ENCODE results near the gene CTF1. TPM values are rescaled to one million over a fixed set of nuclear protein-coding genes. Genes with fewer than 3 reads are reported as not detected.
"Not testable (repeated sequence)": the region's sequence is repeated elsewhere in the genome, so short reads cannot be mapped to it uniquely, and the experiment has no call there.

Gene CTF1
- total RNA-seq, 5 donors from 2014 or later (not counting 1 experiment from before 2014, with no cell fraction given) = 0.38 to 0.47 (median 0.39) TPM; not detected in 2

DNA sequence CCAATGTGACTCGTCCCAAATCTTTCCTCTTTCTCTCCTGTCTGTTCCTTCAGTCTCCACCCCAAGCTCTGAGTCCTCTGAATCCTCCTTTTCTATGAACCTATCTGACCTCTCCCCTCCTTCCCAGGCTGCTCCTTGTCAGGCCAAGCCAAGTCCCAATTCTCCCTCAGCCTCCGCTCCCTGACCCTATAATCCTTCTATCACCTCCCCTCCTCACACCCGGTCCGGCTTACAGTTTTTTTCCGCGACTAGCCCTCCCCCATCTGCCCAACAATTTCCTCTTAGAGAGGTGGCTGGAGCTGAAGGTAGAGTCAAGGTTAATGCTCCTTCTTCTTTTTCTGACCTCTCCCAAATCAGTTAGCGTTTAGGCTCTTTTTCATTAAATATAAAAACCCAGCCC, 35.7 kb upstream of the CTF1 start:
- CTCF ChIA-PET; H3K27ac ChIP-seq (ENCODE audit: low read length); H3K4me1 ChIP-seq (ENCODE audit: control insufficient read depth in 1 of 2, extremely low read depth in 1 of 2, insufficient read depth in 2 of 2, low read length in 2 of 2); H3K9me3 Mint-ChIP-seq; H3K27ac Mint-ChIP-seq; H3K4me3 ChIP-seq (ENCODE audit: control insufficient read depth in 1 of 2, extremely low read depth in 1 of 2, low read length in 1 of 2); H3K36me3 ChIP-seq (ENCODE audit: control insufficient read depth in 2 of 2, extremely low read depth in 1 of 2, insufficient read depth in 1 of 2, low read length in 1 of 2); DNase-seq; H3K9me3 ChIP-seq; H3K36me3 Mint-ChIP-seq; H3K27me3 Mint-ChIP-seq; POLR2A ChIA-PET; H3K27me3 ChIP-seq (replicated peaks in 1 of 2; ENCODE audit: control insufficient read depth in 2 of 2, extremely low read depth in 1 of 2, insufficient read depth in 2 of 2, low read length in 1 of 2); ATAC-seq (replicated peaks in 1 of 4); H3K4me1 Mint-ChIP-seq; H3K4me3 Mint-ChIP-seq: not testable (repeated sequence)
- 96% methylated on average over 2 of the region's 7 CpGs for WGBS (ENCODE audit: insufficient coverage)

DNA sequence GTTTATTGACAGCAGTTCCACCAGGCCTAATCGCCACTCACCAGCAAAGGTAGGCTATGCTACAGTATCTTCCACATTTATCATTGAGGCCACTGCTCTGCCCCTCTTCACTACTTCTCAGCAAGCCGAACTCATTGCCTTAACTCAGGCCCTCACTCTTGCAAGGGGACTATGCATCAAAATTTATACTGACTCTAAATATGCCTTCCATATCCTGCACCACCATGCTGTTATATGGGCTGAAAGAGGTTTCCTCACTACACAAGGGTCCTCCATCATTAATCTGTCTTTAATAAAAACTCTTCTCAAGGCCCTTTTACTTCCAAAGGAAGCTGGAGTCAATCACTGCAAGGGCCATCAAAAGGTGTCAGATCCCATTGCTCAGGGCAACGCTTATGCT, 33.2 kb upstream of the CTF1 start:
- not testable (repeated sequence) for DNase-seq; H3K4me1 ChIP-seq (ENCODE audit: control insufficient read depth in 1 of 2, extremely low read depth in 1 of 2, insufficient read depth in 2 of 2, low read length in 2 of 2); H3K27ac ChIP-seq (ENCODE audit: low read length); H3K27ac Mint-ChIP-seq; H3K36me3 Mint-ChIP-seq; H3K4me3 ChIP-seq (ENCODE audit: control insufficient read depth in 1 of 2, extremely low read depth in 1 of 2, low read length in 1 of 2); H3K4me1 Mint-ChIP-seq; H3K9me3 Mint-ChIP-seq; H3K4me3 Mint-ChIP-seq; H3K27me3 ChIP-seq (replicated peaks in 1 of 2; ENCODE audit: control insufficient read depth in 2 of 2, extremely low read depth in 1 of 2, insufficient read depth in 2 of 2, low read length in 1 of 2); H3K36me3 ChIP-seq (ENCODE audit: control insufficient read depth in 2 of 2, extremely low read depth in 1 of 2, insufficient read depth in 1 of 2, low read length in 1 of 2); H3K9me3 ChIP-seq; ATAC-seq (replicated peaks in 1 of 4); H3K27me3 Mint-ChIP-seq
- WGBS (ENCODE audit: insufficient coverage) = 93% methylated on average over 3 of the region's 3 CpGs
- ChIA-PET CTCF (interaction anchor here in 1 of 2 donors (0.5 kb wide), 1 partner anchor 20 kb away, joined by 9 read pairs; no protein-coding TSS in a partner anchor), POLR2A (interaction anchor here in 1 of 2 donors (0.6 kb wide), 1 partner anchor 14 kb away, joined by 3 read pairs; no protein-coding TSS in a partner anchor)

DNA sequence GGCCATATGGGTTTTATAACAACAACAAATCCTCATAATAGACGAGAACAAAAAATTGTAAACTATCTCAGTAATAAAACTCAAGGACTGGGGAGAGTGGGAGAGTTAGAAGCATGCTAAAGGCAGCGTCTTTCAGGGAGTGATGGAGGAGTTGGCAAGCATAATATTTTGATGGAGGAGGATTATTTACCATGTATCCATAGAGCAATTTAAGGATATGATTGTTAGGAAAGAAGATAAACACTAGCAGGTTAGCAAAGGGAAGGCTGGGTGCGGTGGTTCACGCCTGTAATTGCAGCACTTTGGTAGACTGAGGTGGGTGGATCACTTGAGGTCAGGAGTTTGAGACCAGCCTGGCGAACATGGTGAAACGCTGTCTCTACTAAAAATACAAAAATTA, 30.4 kb upstream of the CTF1 start:
- POLR2A ChIA-PET = no interaction called here
- ATAC-seq (replicated peaks in 1 of 4) (no peak), DNase-seq (no peak)
- Histone ChIP-seq H3K4me1 (ENCODE audit: control insufficient read depth in 1 of 2, extremely low read depth in 1 of 2, insufficient read depth in 2 of 2, low read length in 2 of 2) (no peaks in the 10 kb centered on the region), H3K27me3 (replicated peaks in 1 of 2; ENCODE audit: control insufficient read depth in 2 of 2, extremely low read depth in 1 of 2, insufficient read depth in 2 of 2, low read length in 1 of 2) (no peaks in the 10 kb centered on the region), H3K9me3 (no peaks in the 10 kb centered on the region), H3K36me3 (ENCODE audit: control insufficient read depth in 2 of 2, extremely low read depth in 1 of 2, insufficient read depth in 1 of 2, low read length in 1 of 2) (no peaks in the 10 kb centered on the region), H3K4me3 (ENCODE audit: control insufficient read depth in 1 of 2, extremely low read depth in 1 of 2, low read length in 1 of 2) (no peak overlapping the region), H3K27ac (ENCODE audit: low read length) (no peak overlapping the region)
- H3K9me3 Mint-ChIP-seq = no peaks in the 10 kb centered on the region
- CTCF ChIA-PET = interaction anchor here (0.6 to 0.7 kb wide), 2 partner anchors 12 to 31 kb away, joined by 3 to 4 read pairs; no protein-coding TSS in a partner anchor
- H3K27ac Mint-ChIP-seq = no peak overlapping the region
- no peaks in the 10 kb centered on the region for H3K4me1 Mint-ChIP-seq
- no peak overlapping the region for H3K4me3 Mint-ChIP-seq
- no peaks in the 10 kb centered on the region for H3K27me3 Mint-ChIP-seq
- 75% methylated on average over 5 of the region's 6 CpGs for whole genome bisulfite sequencing (ENCODE audit: insufficient coverage)
- H3K36me3 Mint-ChIP-seq = no peaks in the 10 kb centered on the region

DNA sequence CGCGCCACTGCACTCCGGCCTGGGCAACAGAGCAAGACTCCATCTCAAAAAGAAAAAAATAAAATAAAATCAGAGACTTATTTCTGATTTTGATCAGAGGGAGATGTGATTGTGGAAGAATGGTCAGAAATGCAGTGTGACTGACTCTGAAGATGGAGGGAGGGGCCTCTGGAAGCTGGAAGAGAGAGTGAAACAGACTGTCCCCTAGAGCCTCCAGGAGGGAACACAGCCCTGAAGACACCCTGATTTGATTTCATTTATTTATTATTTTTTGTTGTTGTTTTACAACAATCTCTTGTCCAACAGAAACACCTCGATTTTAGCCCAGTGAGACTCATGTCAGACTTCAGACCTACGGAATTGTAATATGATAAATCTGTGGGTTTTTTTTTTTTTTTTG, 28.7 kb upstream of the CTF1 start:
- WGBS (ENCODE audit: insufficient coverage) = no CpG with 5 or more reads among the region's 5 CpGs
- no peak for ATAC-seq (replicated peaks in 1 of 4)
- H3K27ac Mint-ChIP-seq = no peak overlapping the region
- no peak for DNase-seq
- Histone ChIP-seq H3K4me1 (ENCODE audit: control insufficient read depth in 1 of 2, extremely low read depth in 1 of 2, insufficient read depth in 2 of 2, low read length in 2 of 2) (peaks cover 0 to 6% of the 10 kb centered on the region in 2 experiments), H3K9me3 (no peaks in the 10 kb centered on the region), H3K4me3 (ENCODE audit: control insufficient read depth in 1 of 2, extremely low read depth in 1 of 2, low read length in 1 of 2) (no peak overlapping the region), H3K27ac (ENCODE audit: low read length) (no peak overlapping the region), H3K36me3 (ENCODE audit: control insufficient read depth in 2 of 2, extremely low read depth in 1 of 2, insufficient read depth in 1 of 2, low read length in 1 of 2) (peaks cover 0 to 3% of the 10 kb centered on the region in 2 donors), H3K27me3 (replicated peaks in 1 of 2; ENCODE audit: control insufficient read depth in 2 of 2, extremely low read depth in 1 of 2, insufficient read depth in 2 of 2, low read length in 1 of 2) (no peaks in the 10 kb centered on the region)
- POLR2A ChIA-PET = no interaction called here
- CTCF ChIA-PET = no interaction called here
- peaks cover 0 to 8% (median 0%) of the 10 kb centered on the region in 3 donors for H3K4me1 Mint-ChIP-seq
- no peaks in the 10 kb centered on the region for H3K27me3 Mint-ChIP-seq
- H3K4me3 Mint-ChIP-seq = no peak overlapping the region
- no peaks in the 10 kb centered on the region for H3K9me3 Mint-ChIP-seq
- H3K36me3 Mint-ChIP-seq = no peaks in the 10 kb centered on the region

DNA sequence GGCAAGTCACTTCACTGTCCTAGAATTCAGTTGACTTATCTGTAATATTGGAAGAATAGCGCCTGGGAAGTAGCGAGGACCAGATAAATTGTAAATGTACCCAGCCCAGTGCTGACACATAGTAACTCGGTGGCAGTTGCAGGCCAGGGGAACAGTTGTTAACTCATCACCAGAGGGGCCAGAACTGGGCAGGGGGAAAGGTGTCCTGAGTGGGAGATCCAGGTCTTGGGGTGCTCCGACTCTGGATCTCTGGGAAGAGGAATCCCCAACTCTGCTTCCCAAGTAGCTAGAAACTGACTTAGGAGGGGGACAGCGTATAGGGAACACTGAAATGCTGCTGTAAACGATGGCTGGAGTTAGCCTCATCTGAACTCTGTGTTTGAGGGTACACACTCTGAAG, 25.5 kb upstream of the CTF1 start:
- no peak overlapping the region for H3K4me3 ChIP-seq (ENCODE audit: control insufficient read depth in 1 of 2, extremely low read depth in 1 of 2, low read length in 1 of 2)
- no peaks in the 10 kb centered on the region for H3K9me3 Mint-ChIP-seq
- no peaks in the 10 kb centered on the region for H3K27me3 Mint-ChIP-seq
- no peaks in the 10 kb centered on the region for H3K36me3 Mint-ChIP-seq
- H3K36me3 ChIP-seq (ENCODE audit: control insufficient read depth in 2 of 2, extremely low read depth in 1 of 2, insufficient read depth in 1 of 2, low read length in 1 of 2) = peaks cover 0 to 3% of the 10 kb centered on the region in 2 donors
- ChIA-PET CTCF (no interaction called here), POLR2A (interaction anchor here in 1 of 2 donors (0.6 kb wide), 1 partner anchor 26 kb away, joined by 3 read pairs; no protein-coding TSS in a partner anchor)
- WGBS (ENCODE audit: insufficient coverage) = 94% methylated on average over 4 of the region's 6 CpGs
- no peak overlapping the region for H3K27ac ChIP-seq (ENCODE audit: low read length)
- ATAC-seq (replicated peaks in 1 of 4) (no peak), DNase-seq (no peak)
- H3K27me3 ChIP-seq (replicated peaks in 1 of 2; ENCODE audit: control insufficient read depth in 2 of 2, extremely low read depth in 1 of 2, insufficient read depth in 2 of 2, low read length in 1 of 2) = no peaks in the 10 kb centered on the region
- no peak overlapping the region for H3K4me3 Mint-ChIP-seq
- H3K4me1 Mint-ChIP-seq = peaks cover 13 to 24% (median 15%) of the 10 kb centered on the region in 3 donors
- H3K9me3 ChIP-seq = no peaks in the 10 kb centered on the region
- no peak overlapping the region for H3K27ac Mint-ChIP-seq
- H3K4me1 ChIP-seq (ENCODE audit: control insufficient read depth in 1 of 2, extremely low read depth in 1 of 2, insufficient read depth in 2 of 2, low read length in 2 of 2) = peaks cover 3 to 24% of the 10 kb centered on the region in 2 experiments

DNA sequence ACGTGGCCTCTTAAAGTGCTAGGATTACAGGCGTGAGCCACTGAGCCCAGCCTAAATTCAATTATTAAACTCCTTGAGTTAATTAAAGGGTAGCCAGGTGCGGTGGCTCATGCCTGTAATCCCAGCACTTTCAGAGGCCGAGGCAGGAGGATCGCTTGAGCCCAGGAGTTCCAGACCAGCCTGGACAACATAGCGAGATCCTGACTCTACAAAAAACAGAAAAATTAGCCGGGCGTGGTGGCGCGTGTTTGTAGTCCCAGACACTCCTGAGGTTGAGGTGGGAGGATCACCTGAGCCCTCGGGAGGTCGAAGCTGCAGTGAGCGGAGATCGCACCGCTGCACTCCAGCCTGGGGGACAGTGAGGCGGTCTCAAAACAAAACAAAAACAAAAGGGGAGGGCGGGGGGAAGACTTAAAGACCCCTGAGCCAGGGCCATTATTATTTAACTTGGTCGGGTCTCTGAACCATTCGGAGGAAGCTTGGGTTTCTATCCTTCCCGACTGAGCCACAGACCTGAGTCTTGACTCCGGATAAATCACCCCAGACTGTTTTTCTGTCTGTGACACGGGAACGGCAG, 22.1 kb upstream of the CTF1 start:
- ATAC-seq (replicated peaks in 1 of 4) (no peak), DNase-seq (no peak)
- H3K4me3 ChIP-seq (ENCODE audit: control insufficient read depth in 1 of 2, extremely low read depth in 1 of 2, low read length in 1 of 2) = peak overlapping the region; percentile 71 to 85
- H3K27me3 Mint-ChIP-seq = no peaks in the 10 kb centered on the region
- CTCF ChIA-PET = interaction anchor here in 1 of 2 donors (1.0 to 1.4 kb wide), 2 partner anchors 28 to 29 kb away, joined by 8 read pairs; no protein-coding TSS in a partner anchor
- H3K36me3 ChIP-seq (ENCODE audit: control insufficient read depth in 2 of 2, extremely low read depth in 1 of 2, insufficient read depth in 1 of 2, low read length in 1 of 2) = peaks cover 0 to 6% of the 10 kb centered on the region in 2 donors
- peak overlapping the region; percentile 91 to 97 (median 93) for H3K4me3 Mint-ChIP-seq
- H3K9me3 ChIP-seq = no peaks in the 10 kb centered on the region
- POLR2A ChIA-PET = no interaction called here
- H3K36me3 Mint-ChIP-seq = no peaks in the 10 kb centered on the region
- peak overlapping the region; percentile 89 for H3K27ac ChIP-seq (ENCODE audit: low read length)
- WGBS (ENCODE audit: insufficient coverage) = 18% methylated on average over 18 of the region's 23 CpGs
- no peaks in the 10 kb centered on the region for H3K27me3 ChIP-seq (replicated peaks in 1 of 2; ENCODE audit: control insufficient read depth in 2 of 2, extremely low read depth in 1 of 2, insufficient read depth in 2 of 2, low read length in 1 of 2)
- H3K9me3 Mint-ChIP-seq = no peaks in the 10 kb centered on the region
- H3K4me1 Mint-ChIP-seq = peaks cover 30 to 43% (median 32%) of the 10 kb centered on the region in 3 donors
- H3K27ac Mint-ChIP-seq = peak overlapping the region; percentile 86 to 98
- H3K4me1 ChIP-seq (ENCODE audit: control insufficient read depth in 1 of 2, extremely low read depth in 1 of 2, insufficient read depth in 2 of 2, low read length in 2 of 2) = peaks cover 16 to 46% of the 10 kb centered on the region in 2 experiments

Data from T-cell (primary cell).